Astrocyte of the spinal cord (primary cell): ENCODE measurements around the gene BPGM.

ENCODE experiments used
- DNase-seq: peaks from one replicate; pipeline ENCODE4 v3.0.0; 2011; ENCODE audit warnings: low read depth, low spot score
- H3K4me3 ChIP-seq: 2 replicates; pipeline ENCODE4 v1.5.1; 2011; ENCODE audit warnings: low read depth, mild to moderate bottlenecking, low read length, moderate library complexity
- in situ Hi-C: cut with HindIII; loops from 2 replicates; pipeline ENCODE4 v1.10.0; 2017; ENCODE audit warnings: low sequenced_read_pairs
- TF ChIP-seq, protein P1 (sequence below): IDR thresholded peaks from 2 replicates; pipeline ENCODE4 v1.5.1; 2012; ENCODE audit warnings: low read depth, mild to moderate bottlenecking, low read length, inconsistent platforms

Gene BPGM

DNA sequence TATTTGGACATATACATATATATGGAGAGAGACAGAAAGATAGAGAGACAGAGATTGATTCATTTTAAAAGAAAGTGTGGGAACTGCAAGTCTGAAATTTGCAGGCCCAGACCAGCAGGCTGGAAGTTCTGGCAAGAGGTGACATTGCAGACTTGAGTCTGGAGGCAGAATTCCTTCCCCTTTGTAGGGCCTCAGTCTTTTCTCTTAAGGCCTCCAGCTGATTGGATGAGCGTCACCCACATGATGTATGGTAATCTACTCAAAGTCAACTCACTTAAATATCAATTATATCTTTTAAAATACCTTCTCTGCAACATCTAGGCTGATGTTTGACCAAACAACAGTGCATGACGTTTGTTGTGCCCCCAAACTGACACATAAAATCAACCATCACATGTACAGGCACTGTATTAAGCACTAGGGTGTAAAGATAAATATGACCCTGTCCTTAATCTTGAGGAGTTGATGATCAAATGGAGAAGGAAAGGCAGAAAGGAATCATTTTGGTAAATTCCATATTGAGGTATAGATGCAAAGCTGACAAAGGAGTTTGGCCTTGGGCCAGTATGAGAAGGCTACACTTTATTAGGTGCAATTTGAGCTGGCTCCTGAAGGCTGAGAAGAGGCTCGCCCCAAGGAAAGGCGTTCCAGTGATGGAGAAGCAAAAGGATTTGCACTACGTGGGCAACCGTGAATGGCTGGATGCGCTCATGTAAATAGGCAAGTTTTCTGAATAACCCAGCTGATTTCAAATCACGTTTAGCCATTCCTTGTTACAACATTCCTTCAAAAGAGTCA lies 52.6 kb downstream of the BPGM start:
- TF ChIP-seq, protein P1, sequence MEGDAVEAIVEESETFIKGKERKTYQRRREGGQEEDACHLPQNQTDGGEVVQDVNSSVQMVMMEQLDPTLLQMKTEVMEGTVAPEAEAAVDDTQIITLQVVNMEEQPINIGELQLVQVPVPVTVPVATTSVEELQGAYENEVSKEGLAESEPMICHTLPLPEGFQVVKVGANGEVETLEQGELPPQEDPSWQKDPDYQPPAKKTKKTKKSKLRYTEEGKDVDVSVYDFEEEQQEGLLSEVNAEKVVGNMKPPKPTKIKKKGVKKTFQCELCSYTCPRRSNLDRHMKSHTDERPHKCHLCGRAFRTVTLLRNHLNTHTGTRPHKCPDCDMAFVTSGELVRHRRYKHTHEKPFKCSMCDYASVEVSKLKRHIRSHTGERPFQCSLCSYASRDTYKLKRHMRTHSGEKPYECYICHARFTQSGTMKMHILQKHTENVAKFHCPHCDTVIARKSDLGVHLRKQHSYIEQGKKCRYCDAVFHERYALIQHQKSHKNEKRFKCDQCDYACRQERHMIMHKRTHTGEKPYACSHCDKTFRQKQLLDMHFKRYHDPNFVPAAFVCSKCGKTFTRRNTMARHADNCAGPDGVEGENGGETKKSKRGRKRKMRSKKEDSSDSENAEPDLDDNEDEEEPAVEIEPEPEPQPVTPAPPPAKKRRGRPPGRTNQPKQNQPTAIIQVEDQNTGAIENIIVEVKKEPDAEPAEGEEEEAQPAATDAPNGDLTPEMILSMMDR = no peak
- in situ Hi-C loops = no loop called here
- H3K4me3 ChIP-seq = no peak overlapping the region
- DNase-seq = no peak

DNA sequence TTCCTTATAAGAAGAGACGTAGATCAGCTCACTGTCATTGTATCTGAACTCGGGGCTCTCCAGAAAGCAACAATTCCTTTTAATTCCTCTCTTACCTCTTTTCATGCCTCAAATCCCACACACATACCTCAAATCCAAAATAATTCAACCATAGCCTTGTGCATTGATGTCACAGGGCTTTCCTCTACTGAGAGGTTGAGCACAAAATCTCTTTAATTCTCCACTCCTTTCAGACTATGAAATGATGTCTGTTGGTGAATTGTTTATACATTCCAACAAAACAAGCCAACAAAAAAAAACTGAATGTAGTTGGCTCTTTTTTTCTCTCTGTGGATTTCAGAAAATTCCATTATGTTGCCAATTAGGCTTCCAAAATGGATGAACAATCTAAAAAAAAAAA lies 53.2 kb downstream of the BPGM start:
- in situ Hi-C loops = no loop called here

DNA sequence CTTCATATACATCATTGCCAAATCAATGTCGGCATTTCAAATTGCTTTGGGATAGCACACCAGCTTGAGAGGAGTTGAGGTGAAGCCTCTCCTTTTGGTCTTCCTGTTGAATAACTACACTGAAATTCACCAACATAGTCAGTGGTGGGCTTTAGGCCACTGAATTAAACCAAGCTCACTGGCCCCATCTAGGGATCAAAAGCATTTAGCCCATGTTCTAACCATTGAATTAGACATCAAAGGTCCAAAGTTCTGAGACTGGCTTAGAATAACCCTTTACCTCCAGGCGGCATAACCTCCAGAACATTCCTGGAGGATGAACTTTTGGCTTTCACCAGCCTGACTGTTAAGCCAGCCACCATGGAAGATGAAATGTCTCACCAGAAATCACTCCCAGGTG lies 54.6 kb downstream of the BPGM start:
- in situ Hi-C loops = no loop called here
- TF ChIP-seq, protein P1 = peak; percentile 58
- no peak for DNase-seq
- no peak overlapping the region for H3K4me3 ChIP-seq

More for the DNA sequence above, 53.2 kb downstream of the BPGM start:
- TF ChIP-seq, protein P1 = no peak
- H3K4me3 ChIP-seq = no peak overlapping the region
- DNase-seq = no peak

DNA sequence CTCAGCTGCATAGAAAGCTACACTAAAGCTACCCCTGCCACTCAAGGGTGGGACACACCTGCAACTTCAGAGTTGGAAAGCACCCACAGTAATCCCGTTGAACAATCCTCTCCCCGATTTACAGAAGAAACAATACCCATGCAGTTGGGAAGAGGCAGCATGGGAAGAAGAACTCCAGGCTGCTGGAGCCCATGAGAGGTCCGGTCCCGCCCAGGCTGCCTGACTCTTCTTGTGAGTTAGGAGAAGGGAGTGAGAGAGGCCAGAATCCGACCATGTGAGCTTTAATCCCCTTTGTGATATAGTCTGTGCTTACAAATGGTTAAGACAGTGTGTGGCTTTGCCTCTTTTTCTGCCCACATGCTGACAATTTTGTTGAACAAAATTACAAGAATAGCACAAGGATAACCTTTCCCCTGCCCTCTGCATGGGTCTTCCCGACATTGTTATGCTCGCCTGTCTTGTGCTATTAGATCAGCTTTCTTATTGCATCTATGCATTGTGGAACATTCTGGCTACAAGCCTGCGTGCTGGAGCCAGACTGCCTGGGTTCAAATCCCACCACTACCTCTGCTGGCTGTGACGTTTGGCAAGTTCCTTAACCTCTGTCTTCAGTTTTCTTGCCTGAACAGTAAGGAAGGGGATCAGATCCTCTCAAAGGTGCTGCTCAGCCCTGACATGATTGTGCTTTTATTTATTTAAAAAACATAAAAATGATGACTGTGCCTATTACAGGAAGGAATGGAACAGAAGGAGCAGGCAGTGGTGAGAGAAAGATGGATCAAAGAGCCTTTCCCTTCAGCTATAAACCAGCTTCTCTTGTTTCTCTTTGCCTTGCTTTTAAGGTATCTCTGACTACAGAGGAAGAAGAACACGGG lies 56.0 kb downstream of the BPGM start:
- peak; percentile 82 for DNase-seq
- TF ChIP-seq, protein P1 = no peak
- in situ Hi-C loops = no loop called here
- no peak overlapping the region for H3K4me3 ChIP-seq

DNA sequence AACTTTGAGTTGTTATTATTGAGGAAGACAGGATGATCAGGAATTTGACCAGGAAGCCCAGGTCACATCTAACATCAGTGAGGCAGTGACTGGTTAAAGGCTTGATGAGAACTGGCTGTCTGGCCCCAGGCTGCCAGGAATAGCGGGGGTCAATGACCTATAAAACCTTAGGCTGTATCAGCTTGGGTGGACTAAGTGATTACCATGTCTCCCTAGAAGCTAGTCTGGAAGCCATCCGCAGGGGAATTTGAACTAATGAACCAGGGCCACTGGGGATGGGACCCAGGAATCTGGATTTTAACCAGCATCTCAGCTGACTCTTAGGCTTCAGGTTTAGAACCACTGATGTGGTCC lies 56.6 kb downstream of the BPGM start:
- TF ChIP-seq, protein P1 = no peak
- in situ Hi-C loops = no loop called here
- no peak overlapping the region for H3K4me3 ChIP-seq
- DNase-seq = no peak

DNA sequence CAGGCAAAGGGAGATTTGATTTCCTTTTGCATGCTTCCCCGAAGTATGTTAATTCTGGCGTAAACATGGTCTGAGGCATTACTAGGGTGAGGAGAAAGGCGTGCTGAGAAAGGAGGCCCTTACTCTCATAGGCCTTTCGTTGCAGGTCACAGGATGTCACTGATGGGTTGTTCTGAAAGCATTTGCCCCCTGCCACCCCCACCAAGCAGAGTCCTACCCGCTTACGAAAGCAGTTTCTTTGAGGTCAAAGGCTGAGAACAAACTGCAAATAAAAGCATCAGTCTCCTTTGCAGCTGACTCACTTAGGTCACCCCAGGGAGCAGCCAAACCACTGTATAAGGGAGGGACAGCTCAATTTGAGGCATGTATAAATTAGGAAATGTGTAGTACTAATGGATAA lies 57.1 kb downstream of the BPGM start:
- DNase-seq = peak; percentile 88

More for the DNA sequence above, 57.1 kb downstream of the BPGM start:
- TF ChIP-seq, protein P1 = no peak
- in situ Hi-C loops = no loop called here
- H3K4me3 ChIP-seq = no peak overlapping the region
